SK-N-MC (cell line): Measurements from ENCODE around the gene RAET1E.
"Not testable (repeated sequence)": the region's sequence is repeated elsewhere in the genome, so short reads cannot be mapped to it uniquely, and the experiment has no call there.

ENCODE experiments used
- DNase-seq: peaks from one replicate; pipeline ENCODE4 v3.0.0-alpha.2; 2011; ENCODE audit warnings: low read depth, low spot score
- H3K27ac ChIP-seq: fragments of 200-600 bp; sonication (generic); 2 replicates; pipeline ENCODE4 v1.5.1; 2016; ENCODE audit warnings: mixed run types
- H3K36me3 ChIP-seq: fragments of 200-600 bp; sonication (generic); 2 replicates; pipeline ENCODE4 v1.6.1; 2017; ENCODE audit warnings: antibody characterized with exemption, low read length, mixed read lengths; ENCODE audit not compliant: insufficient read depth
- H3K4me3 ChIP-seq: fragments of 200-600 bp; sonication (generic); 2 replicates; pipeline ENCODE4 v1.5.1; 2016
- H3K9ac ChIP-seq: fragments of 200-600 bp; sonication (generic); 2 replicates; pipeline ENCODE4 v1.8.0; 2017; ENCODE audit warnings: mixed run types, mixed read lengths; ENCODE audit not compliant: insufficient read length
- H3K9me3 ChIP-seq: fragments of 200-600 bp; sonication (generic); 2 replicates; pipeline ENCODE4 v1.6.1; 2017; ENCODE audit warnings: low read depth, mild to moderate bottlenecking, antibody characterized with exemption, low read length, moderate library complexity, mixed read lengths
- EZH2 ChIP-seq: fragments of 200-600 bp; sonication (generic); IDR thresholded peaks from one replicate; pipeline ENCODE4 v1.6.1; 2017; ENCODE audit warnings: antibody characterized with exemption
- FOXP2 ChIP-seq: optimal IDR thresholded peaks from 2 replicates; pipeline ENCODE3; 2011; ENCODE audit warnings: mild to moderate bottlenecking, moderate library complexity; ENCODE audit not compliant: insufficient read depth; ENCODE audit errors: extremely low read length, control extremely low read depth
- POLR2AphosphoS5 ChIP-seq: IDR thresholded peaks from 2 replicates; pipeline ENCODE4 v1.6.1; 2012; ENCODE audit warnings: mild to moderate bottlenecking, low read depth, low read length, borderline replicate concordance

The RAET1E gene

GRCh38 chr6:149933461-149933860 lies 35.5 kb upstream of the RAET1E start:
- Histone ChIP-seq H3K9ac (no peak overlapping the region), H3K9me3 (no peaks in the 10 kb centered on the region), H3K4me3 (no peak overlapping the region), H3K27ac (no peak overlapping the region), H3K36me3 (no peaks in the 10 kb centered on the region)
- TF ChIP-seq POLR2AphosphoS5 = no peak
- DNase-seq = no peak

DNA sequence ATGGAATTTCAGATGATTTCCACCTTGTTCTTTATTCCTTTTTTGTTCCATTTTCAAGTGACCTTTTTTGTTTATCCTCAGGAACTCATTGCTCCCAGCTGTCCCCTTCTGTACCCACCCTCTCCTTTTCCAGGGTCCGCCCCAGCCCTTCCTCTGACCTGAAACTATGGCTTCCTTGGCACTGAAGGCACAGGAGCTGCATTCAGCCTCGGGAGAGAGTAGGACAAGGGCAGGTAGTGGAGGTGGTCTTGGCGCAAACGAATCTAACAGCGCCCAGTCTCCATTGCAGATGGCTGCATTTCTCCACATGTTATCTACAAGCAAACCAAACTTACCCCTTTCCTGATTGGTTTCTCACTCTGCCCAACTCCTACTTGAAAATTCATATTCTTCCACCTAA lies 35.1 kb upstream of the RAET1E start:
- H3K9me3 ChIP-seq = no peaks in the 10 kb centered on the region
- H3K9ac ChIP-seq = no peak overlapping the region
- TF ChIP-seq FOXP2 (no peak), POLR2AphosphoS5 (no peak), EZH2 (no peak)
- DNase-seq = no peak
- H3K36me3 ChIP-seq = no peaks in the 10 kb centered on the region
- no peak overlapping the region for H3K27ac ChIP-seq
- no peak overlapping the region for H3K4me3 ChIP-seq

- Histone ChIP-seq H3K9me3 (no peaks in the 10 kb centered on the region), H3K36me3 (no peaks in the 10 kb centered on the region), H3K4me3 (no peak overlapping the region), H3K9ac (no peak overlapping the region), H3K27ac (no peak overlapping the region)
- no peak for DNase-seq
- TF ChIP-seq EZH2 (no peak), FOXP2 (no peak), POLR2AphosphoS5 (no peak)
Measured at GRCh38 chr6:149931501-149931900, 33.6 kb upstream of the RAET1E start.

- DNase-seq = no peak
- Histone ChIP-seq H3K4me3 (no peak overlapping the region), H3K27ac (no peak overlapping the region), H3K9me3 (no peaks in the 10 kb centered on the region), H3K9ac (no peak overlapping the region), H3K36me3 (no peaks in the 10 kb centered on the region)
- TF ChIP-seq FOXP2 (no peak), POLR2AphosphoS5 (no peak), EZH2 (no peak)
Measured at GRCh38 chr6:149929422-149929821, 31.5 kb upstream of the RAET1E start.

DNA sequence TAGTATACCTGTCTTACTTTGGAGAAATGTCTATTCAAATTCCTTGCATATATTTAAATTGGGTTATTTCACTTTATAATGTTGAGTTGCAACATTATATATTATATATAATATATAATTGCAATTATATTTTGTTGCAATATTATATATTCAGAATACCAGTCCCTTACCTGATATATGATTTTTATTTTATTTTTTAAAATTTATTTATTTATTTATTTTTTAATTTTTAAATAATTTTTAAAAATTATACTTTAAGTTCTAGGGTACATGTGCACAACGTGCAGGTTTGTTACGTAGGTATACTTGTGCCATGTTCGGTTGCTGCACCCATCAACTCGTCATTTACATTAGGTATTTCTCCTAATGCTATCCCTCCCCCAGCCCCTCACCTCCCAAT lies 29.1 kb upstream of the RAET1E start:
- H3K36me3 ChIP-seq, H3K4me3 ChIP-seq, H3K27ac ChIP-seq, H3K9ac ChIP-seq, H3K9me3 ChIP-seq, DNase-seq: not testable (repeated sequence)

DNA sequence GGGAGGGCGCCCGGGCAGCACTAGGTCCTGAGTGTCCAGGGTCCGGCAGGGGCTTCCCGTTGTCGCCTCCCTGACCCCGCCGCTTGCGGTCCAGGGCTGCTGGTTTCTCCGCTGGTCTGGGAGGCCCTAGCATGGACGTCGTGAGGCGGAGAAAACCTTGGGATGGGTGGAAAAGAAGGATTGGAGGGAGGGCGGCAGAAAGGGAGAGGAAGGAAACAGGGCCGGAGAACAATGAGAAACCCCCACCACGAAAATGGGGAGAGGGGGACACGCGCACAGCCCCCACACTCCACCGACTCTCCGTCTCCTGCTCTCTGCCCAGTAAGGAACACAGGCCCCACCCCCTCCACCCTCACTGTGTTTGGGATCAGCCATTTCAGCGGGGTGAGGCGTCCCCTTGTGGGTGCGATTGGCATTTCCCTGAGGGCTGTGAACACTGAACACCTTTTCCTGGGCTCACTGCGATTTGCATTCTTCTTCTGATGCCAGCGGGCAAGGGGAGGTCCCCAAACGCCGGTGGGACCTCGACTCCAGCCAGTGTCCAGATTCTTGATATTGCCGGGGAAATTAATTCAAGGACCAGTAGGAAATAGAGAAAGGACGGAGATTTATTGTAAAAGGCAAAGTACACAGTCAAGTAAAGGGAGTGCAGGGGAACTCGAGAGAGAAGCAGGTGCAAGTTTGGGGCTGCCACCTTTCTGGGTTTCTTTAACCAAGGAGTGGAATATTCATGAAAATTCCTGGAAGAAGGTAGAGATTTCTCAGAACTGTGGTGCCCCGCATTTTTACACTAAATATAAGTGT lies 28.3 kb upstream of the RAET1E start:
- TF ChIP-seq POLR2AphosphoS5 (no peak), EZH2 (no peak), FOXP2 (no peak)
- Histone ChIP-seq H3K4me3 (peak overlapping the region; percentile 74), H3K36me3 (no peaks in the 10 kb centered on the region), H3K9ac (no peak overlapping the region), H3K9me3 (no peaks in the 10 kb centered on the region), H3K27ac (no peak overlapping the region)
- DNase-seq = no peak

GRCh38 chr6:149925253-149925973 lies 27.5 kb upstream of the RAET1E start:
- TF ChIP-seq FOXP2 (no peak), POLR2AphosphoS5 (no peak), EZH2 (no peak)
- Histone ChIP-seq H3K9me3 (no peaks in the 10 kb centered on the region), H3K36me3 (no peaks in the 10 kb centered on the region), H3K9ac (no peak overlapping the region), H3K4me3 (peak overlapping the region; percentile 74), H3K27ac (no peak overlapping the region)
- no peak for DNase-seq

DNA sequence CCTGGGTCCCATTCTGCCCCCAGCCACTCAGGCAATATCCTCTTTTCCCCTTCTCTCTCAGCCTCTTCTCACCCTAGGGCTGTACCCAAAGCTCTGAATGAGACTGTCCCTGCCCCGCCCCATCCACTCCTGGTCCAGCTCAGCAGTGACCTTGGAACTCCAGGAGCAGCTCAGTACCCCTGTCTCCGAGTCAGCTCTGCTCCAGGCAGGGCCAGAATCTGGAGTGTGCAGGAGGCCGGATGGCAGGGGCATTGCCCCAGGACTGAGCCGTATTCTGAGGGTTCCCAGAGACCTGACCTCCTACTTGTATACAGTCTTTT lies 27.0 kb upstream of the RAET1E start:
- no peak for TF ChIP-seq POLR2AphosphoS5
- TF ChIP-seq FOXP2 = no peak
- TF ChIP-seq EZH2 = no peak
- Histone ChIP-seq H3K4me3 (no peak overlapping the region), H3K27ac (no peak overlapping the region), H3K9ac (no peak overlapping the region), H3K9me3 (no peaks in the 10 kb centered on the region), H3K36me3 (no peaks in the 10 kb centered on the region)
- no peak for DNase-seq

GRCh38 chr6:149924206-149924932 lies 26.5 kb upstream of the RAET1E start:
- no peaks in the 10 kb centered on the region for H3K9me3 ChIP-seq
- TF ChIP-seq EZH2 (no peak), POLR2AphosphoS5 (no peak), FOXP2 (no peak)
- no peak for DNase-seq
- H3K27ac ChIP-seq = no peak overlapping the region
- no peak overlapping the region for H3K4me3 ChIP-seq
- no peaks in the 10 kb centered on the region for H3K36me3 ChIP-seq
- H3K9ac ChIP-seq = no peak overlapping the region
